Spleen (tissue), 7 donors: ENCODE measurements around the gene YDJC.

Experiments used
- POLR2A ChIP-seq, 3 donors: fragments of 450-650 bp; IDR thresholded peaks; one replicate each; pipeline ENCODE4 v1.5.1; 2017; ENCODE audit warnings: antibody characterized with exemption in 3 of 3, mild to moderate bottlenecking in 1 of 3
- POLR2AphosphoS5 ChIP-seq, 3 donors: sonication (generic); formaldehyde crosslinking; IDR thresholded peaks; one replicate each; pipeline ENCODE4 v1.5.1; 2017; ENCODE audit warnings: antibody characterized with exemption in 3 of 3
- TF ChIP-seq, protein P1 (sequence below), 11 experiments: fragments of 200-600 bp in 7 of 11; fragments of 450-650 bp in 4 of 11; sonication (generic) in 4 of 11; IDR thresholded peaks in 8 of 11; conservative IDR thresholded peaks in 3 of 11; 1 replicate in 7 of 11; 2 replicates in 4 of 11; pipeline versions ENCODE4 v1.4.0 to v1.8.0; 2016 to 2021; ENCODE audit warnings: antibody characterized with exemption in 11 of 11, inconsistent platforms in 4 of 11, mild to moderate bottlenecking in 1 of 11
- donor health status: DM: no; HTN: no; CAD: no; lungs with moderate emphysema.
- donor health status: DM: no; HTN: no; CAD: no.
- donor health status: DM: no; HTN: no; CAD: no.

DNA sequence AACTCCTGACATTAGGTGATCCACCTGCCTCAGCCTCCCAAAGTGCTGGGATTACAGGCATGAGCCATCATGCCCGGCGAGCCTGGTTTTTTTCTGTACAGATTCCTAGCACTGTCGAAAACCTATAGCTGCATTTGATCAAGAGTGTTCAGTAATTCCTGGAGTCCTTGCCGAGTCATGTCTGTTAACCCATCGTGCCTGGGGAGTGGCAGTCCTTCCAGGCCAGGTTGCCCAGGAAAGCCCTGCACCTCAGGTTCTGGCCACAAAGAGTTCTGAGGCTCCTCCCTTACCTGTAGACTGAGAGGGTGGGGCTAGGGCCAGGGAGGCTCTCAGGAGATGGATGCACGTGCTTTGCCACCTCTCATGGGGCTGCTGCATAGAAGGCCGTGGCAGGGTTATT lies 17.0 kb downstream of the YDJC start:
- TF ChIP-seq POLR2A (IDR thresholded peaks at IDR 0.05) (no peak), POLR2AphosphoS5 (IDR thresholded peaks at IDR 0.05) (no peak)
- TF ChIP-seq, protein P1, sequence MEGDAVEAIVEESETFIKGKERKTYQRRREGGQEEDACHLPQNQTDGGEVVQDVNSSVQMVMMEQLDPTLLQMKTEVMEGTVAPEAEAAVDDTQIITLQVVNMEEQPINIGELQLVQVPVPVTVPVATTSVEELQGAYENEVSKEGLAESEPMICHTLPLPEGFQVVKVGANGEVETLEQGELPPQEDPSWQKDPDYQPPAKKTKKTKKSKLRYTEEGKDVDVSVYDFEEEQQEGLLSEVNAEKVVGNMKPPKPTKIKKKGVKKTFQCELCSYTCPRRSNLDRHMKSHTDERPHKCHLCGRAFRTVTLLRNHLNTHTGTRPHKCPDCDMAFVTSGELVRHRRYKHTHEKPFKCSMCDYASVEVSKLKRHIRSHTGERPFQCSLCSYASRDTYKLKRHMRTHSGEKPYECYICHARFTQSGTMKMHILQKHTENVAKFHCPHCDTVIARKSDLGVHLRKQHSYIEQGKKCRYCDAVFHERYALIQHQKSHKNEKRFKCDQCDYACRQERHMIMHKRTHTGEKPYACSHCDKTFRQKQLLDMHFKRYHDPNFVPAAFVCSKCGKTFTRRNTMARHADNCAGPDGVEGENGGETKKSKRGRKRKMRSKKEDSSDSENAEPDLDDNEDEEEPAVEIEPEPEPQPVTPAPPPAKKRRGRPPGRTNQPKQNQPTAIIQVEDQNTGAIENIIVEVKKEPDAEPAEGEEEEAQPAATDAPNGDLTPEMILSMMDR (IDR thresholded peaks at IDR 0.05 in 8 of 11, conservative IDR thresholded peaks at IDR 0.05 in 3 of 11), result no peak
